GM12875 (cell line): Measurements from ENCODE around the gene ADRB1.

Experiments used
- H3K4me3 ChIP-seq: one replicate; pipeline ENCODE4 v1.5.1; 2011; ENCODE audit warnings: low read depth, low read length, control low read depth
- TF ChIP-seq, protein P1 (sequence below): IDR thresholded peaks from 2 replicates; pipeline ENCODE4 v1.5.1; 2011; ENCODE audit warnings: low read depth, mild to moderate bottlenecking, control low read depth, inconsistent platforms, low read length, moderate library complexity, borderline replicate concordance; ENCODE audit not compliant: insufficient read depth

The ADRB1 gene

DNA sequence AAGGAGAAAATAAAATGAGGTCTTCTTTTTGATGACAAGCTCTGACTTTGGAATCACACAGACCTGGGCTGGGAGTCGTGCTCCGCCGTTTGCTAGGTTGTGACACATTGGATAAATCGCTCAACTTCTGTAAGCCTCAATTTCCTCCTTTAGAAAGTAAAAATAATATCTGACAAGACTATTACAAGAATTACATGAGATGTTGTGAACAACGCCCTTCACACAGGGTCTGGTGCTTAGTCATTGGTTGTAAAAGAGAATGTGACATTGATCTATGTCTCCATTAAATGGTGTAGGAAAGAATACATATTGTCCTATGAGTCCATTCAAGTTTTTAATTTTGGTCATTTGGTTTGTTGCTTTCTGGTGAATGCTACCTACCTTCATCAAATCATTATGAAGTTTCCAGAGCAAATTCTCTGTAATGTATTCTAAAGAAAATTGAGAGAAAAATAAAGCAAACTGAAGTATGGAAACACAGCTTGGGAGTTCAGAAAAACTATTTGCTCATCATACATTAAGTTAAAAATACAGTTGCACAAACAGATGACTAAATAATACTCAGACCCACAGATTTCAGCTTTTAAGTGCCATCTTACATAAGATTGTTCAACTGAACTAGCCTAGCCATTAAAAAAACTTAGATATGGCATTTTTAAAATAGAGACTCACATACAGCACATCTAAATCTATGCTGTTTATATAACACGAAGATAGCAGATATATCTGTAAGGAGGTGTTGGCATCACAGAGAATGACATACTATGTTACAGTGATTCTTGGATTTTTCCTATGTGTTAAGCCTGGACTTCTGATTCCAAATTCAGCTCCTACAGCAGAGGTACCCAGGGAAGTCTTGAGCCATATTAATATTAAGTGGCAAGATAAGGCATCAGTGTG is 12.3 kb upstream of the ADRB1 start:
- H3K4me3 ChIP-seq, result no peak overlapping the region
- TF ChIP-seq, protein P1, sequence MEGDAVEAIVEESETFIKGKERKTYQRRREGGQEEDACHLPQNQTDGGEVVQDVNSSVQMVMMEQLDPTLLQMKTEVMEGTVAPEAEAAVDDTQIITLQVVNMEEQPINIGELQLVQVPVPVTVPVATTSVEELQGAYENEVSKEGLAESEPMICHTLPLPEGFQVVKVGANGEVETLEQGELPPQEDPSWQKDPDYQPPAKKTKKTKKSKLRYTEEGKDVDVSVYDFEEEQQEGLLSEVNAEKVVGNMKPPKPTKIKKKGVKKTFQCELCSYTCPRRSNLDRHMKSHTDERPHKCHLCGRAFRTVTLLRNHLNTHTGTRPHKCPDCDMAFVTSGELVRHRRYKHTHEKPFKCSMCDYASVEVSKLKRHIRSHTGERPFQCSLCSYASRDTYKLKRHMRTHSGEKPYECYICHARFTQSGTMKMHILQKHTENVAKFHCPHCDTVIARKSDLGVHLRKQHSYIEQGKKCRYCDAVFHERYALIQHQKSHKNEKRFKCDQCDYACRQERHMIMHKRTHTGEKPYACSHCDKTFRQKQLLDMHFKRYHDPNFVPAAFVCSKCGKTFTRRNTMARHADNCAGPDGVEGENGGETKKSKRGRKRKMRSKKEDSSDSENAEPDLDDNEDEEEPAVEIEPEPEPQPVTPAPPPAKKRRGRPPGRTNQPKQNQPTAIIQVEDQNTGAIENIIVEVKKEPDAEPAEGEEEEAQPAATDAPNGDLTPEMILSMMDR, result no peak

DNA sequence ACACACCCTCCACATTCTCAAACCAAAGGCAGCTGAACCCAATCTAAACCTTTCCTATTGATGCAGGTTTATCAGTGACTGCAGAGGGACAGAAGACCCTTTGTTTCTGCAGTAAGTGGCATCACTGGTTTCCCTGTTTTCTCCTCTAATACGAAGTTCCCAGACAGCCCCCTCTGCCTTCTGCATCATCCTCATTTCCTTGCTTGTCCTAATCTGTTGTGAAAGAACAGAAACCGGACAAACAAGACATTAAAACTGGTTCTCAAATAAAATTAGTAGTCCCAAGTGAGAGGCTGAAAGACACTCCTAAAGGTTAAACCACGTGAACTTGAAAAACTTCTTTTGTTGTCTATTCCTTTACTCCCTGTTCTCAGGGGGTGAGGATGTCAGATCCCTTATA is 10.1 kb upstream of the ADRB1 start:
- H3K4me3 ChIP-seq, result no peak overlapping the region
- TF ChIP-seq, protein P1, result no peak

DNA sequence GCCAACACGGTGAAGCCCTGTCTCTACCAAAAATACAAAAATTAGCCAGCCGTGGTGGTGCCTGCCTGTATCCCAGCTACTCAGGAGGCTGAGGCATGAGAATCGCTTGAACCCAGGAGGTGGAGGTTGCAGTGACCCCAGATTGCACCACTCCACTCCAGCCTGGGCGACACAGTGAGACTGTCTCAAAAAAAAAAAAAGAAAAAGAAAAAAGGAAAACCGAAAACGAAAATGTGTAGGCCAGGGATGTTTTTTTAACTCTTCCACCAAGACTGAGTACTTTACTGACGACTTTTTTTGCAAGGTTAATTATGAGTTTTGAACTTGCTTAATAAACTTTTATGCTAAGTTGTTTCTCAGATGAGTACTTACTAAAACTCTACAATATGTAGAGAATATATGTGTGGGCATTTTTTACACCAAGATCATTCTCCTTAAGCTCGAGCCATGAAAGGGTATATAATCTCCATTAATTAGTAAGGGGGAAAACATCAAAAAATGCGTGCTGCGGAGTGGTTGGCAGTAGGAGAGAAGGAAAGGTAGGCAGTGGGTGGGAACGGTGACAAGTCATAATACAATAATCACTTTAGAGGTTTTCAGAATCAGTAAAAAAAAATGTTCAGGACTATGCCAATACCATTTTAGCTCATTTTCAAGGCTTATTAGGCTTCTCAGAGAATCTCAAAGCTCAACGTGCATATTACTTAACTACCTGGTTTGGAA is 8.6 kb upstream of the ADRB1 start:
- H3K4me3 ChIP-seq, result no peak overlapping the region
- TF ChIP-seq, protein P1, result no peak

DNA sequence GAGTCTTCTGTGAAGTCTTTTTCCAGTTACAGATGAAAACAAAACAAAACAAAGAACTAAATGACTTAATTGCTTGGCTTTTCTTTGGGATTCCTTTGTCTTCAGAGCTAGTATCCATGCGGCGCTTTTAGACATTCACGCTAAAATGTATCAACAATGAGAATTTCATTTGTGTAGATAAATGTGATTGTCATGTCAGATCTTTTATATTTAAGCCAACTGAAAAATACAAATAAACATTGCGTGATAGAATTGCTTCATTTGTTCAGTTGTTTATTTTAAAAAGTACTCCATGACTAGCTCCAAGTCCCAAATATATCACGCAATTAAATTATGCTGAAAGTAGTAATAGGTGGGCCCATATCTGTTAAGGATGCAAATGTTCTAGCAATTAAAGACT is 7.9 kb upstream of the ADRB1 start:
- H3K4me3 ChIP-seq, result no peak overlapping the region
- TF ChIP-seq, protein P1, result no peak

DNA sequence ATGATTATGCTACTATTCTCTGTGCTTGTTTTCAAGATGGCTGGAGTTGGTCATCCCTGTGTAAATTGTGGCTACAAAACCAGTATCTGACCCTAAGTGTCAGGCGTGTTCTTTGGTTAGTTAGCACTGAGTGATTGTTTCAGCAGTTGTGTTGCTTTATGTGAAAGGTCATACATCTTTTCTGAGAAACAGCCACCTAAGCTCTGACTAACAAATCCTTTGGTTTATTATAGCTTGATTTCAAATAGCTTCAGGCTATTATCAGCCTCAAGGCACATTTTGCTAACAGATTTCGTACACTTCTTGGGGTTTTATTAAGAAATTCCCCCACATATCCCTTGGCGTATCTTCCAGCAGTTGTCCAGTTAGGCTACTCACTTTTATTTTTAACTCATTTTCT is 4.8 kb upstream of the ADRB1 start:
- TF ChIP-seq, protein P1, result no peak
- H3K4me3 ChIP-seq, result no peak overlapping the region

DNA sequence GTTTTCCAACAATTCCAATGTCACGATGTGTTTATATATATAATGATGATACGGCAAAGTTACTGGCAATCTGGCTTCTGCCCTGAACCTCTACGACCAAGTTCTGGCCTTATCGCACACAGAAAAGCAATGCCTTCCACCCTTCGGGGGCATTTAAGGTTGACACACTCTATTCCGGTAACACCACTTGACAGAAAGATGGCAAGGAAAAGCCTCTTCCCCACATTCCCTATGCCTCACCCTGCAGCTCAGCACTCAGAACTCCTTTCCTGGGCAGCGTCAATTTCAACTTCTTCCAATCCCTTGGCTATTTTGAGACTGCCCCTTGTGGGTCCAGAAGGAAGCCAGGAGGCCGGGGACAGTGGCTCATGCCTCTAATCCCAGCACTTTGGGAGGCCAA is 2.5 kb upstream of the ADRB1 start:
- no peak overlapping the region for H3K4me3 ChIP-seq
- TF ChIP-seq, protein P1, result no peak
